HG03457 (cell line): ENCODE measurements around the gene COL5A1.

Experiments
- ATAC-seq: cut with Tn5 transposase; IDR thresholded peaks from one replicate; pipeline ENCODE4 v1.9.1; 2021; ENCODE audit warnings: moderate number of reproducible peaks; ENCODE audit not compliant: unreplicated experiment

Gene COL5A1

DNA sequence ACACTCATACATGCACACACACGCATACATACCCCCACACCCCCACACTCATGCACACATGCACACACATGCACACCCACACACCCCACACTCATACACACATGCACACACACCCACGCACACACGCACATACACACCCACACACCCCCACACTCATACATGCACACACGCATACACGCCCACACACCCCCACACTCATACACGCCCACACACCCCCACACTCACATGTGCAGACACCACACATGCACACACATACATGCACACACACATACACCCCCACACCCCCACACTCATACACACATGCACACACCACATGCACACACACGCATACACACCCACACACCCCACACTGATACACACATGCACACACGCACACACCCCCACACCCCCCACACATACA, 118.3 kb downstream of the COL5A1 start:
- no peak for ATAC-seq

- no peak for ATAC-seq
These were observed 119.3 kb downstream of the COL5A1 start for GRCh38 chr9:134760750-134761420.

GRCh38 chr9:134764473-134765269, 123.1 kb downstream of the COL5A1 start:
- ATAC-seq, result no peak

DNA sequence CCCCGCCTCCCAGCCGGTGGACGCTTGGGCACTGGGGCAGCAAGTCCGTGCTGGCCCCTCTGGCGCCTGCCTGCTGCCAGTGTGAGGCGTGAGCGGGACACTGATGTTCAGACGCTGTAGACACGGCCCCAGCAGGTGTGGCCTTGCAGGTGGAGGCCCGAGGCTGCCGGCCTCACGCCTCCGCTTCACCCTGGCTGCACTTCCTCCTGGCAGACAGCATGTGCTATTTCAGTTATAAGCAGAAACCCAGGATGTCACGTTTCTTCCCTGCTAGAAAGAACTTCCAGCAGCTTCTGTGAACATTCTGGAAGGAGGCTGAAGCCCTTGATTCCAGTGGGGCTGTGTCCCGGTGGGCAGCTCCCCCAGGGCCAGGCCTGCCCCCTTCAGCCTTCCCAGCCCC, 124.2 kb downstream of the COL5A1 start:
- ATAC-seq, result no peak

GRCh38 chr9:134766587-134766986, 125.0 kb downstream of the COL5A1 start:
- ATAC-seq, result no peak

DNA sequence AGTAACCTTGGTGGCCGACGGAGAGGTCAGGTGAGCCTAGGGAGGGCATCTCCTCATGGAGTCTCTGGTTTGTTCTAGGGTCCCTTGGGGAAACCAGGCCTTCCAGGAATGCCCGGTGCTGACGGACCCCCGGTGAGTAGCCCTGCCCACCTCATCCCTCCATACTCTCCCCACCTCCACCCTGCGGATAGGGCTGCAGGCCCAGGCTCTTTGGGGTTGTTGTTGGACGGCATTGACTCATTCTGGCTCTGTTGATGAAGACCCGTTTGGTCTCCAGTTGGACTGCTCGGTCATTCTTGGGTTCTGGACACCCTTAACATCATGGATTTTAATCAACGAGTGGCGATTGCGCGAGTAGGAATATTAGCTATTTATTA, 126.7 kb downstream of the COL5A1 start:
- no peak for ATAC-seq

- ATAC-seq, result no peak
These were observed 127.2 kb downstream of the COL5A1 start for GRCh38 chr9:134768709-134769351.

DNA sequence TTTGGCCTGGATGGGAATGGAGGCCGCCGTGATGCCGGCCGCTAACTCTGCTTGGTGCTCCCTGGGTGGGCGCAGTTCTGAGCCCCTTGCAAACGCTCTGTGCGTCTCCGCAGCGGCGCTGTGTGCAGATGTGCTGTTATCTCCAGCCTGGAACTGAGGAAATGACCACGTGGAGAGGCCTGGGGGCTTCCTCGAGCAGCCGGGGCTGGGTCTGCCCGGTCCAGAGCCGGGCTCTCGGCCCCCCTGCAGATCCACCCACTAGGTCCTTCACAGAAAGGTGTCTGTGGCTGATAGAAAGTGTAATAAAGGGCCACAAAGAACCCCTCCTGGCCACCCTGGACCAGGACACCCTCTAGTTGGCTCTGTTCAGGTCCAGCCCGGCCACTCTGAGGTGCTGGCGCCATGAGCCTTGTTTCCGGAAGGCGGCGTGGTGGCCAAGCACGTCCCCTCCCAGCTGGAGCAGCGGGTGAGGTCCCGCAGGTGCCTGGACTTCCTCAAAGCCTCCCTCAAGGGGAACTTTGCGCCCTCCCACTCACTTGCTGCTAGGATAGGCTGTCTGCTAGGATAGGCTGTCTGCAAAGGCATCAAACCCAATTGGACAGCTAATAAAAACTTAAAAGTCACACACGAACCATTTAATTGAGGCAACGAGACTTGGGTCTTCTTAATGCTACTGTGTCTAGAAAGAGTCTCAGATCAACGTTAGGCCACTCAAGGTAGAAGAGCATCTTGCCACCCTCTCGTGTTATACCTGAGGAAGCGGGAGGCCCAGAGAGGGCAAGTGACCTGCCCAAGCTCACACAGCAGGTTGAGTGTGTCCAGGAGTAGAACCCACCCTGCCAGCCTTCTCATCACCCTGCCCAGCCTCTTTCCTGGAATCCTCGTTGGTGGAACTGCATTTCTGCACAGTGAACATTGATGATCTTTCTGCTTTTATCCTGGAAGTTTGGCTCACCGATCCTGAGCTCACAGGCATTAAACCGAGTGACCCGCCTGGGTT, 129.7 kb downstream of the COL5A1 start:
- no peak for ATAC-seq

- no peak for ATAC-seq
These were observed 130.7 kb downstream of the COL5A1 start for GRCh38 chr9:134772331-134772730.

- no peak for ATAC-seq
These were observed 132.2 kb downstream of the COL5A1 start for GRCh38 chr9:134773842-134774241.

DNA sequence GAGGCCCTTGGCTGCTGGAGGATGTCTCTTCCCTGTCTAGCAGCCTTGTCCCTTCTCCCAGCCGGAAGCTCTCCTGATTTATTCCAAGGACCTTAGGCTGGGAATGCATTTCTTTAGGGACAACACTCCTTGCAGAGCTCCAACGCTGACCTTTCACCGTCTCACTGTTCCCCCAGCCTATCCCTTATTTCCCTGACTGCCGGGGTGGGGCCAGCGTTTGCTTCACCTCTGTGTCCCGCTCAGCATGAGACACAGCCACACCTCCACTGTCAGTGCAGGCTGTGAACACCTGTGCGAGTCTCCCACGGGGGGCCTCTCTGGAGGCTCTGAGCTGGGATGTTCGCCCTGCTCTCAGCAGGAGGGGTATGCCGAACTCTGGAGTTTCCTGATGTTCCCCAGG, 132.8 kb downstream of the COL5A1 start:
- ATAC-seq, result no peak

- ATAC-seq, result no peak
These were observed 133.7 kb downstream of the COL5A1 start for GRCh38 chr9:134775081-134775951.

DNA sequence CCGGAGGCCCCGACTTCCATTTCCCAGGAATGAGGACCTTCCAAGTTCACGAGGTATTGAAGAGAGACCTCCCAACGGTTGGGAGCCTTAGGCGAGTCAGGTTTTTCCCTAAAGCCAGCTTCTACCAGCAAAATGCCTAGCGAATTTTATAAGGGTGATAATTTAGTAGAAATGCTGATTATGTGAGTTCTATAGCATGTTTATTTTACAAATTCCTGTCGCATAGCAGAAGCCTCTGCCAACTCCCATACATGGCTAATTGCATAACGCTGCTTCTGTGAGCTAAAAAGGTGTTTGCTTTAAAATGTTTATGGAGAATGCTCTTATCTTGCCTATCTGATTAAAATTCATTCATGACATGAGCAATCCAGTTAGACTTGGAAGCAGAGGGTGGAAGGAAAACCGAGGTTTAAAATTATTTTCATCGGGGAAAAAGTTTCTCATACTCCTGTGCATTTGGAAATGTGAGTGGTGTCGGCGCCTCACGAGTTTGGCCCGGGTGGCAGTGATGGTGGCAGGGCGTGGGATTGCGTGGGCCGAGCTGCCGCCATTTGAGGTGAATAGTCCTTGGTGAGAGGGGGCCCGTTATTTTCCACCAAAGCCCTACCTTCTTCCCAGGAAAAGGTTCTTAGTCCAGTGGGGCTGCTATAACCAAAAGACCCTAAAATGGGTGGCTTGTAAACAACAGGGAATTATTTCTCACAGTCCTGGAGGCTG, 134.6 kb downstream of the COL5A1 start:
- ATAC-seq, result no peak

- no peak for ATAC-seq
These were observed 135.6 kb downstream of the COL5A1 start for GRCh38 chr9:134777153-134777552.

DNA sequence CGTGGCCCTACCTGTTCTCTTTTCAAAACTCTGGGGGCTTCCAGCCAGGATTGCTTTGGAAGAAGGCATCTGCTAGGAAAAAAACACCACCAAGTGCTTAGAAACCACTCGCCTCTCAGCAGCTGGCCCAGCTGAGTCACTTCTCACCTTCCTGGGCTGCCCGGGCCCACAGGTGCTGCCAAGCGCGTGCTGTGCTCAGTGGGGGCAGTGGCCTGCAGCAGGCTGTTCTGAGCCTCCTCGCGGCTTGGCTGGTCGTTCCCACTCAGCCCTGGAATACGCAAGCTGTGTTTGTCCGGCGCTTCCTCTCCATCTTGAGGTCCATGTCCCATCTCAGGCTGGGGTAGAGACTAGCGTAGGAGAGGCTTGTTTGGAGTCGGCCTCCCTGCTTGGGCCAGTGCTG, 136.6 kb downstream of the COL5A1 start:
- ATAC-seq, result no peak

GRCh38 chr9:134778841-134779411, 137.3 kb downstream of the COL5A1 start:
- no peak for ATAC-seq

DNA sequence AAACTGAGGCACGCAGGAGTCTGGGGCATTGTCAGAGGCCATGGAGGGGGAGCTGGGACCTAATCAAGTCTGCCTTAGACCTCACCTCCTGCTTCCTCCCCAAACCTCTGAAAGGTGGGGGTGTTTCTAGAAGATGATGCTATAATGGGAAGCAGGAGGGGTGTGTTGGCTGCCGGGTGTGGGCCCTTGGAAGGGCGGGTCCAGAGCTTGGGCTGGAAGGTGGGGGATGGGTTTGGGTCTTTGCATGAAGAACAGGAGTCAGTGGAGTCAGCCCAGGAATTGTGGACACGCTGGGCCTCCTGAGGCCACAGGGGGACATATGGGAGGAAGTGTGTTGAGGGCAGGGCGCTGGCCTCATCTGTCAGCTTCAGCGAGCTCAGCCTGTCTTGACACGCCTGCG, 138.0 kb downstream of the COL5A1 start:
- ATAC-seq, result no peak

GRCh38 chr9:134781591-134782302, 140.1 kb downstream of the COL5A1 start:
- ATAC-seq, result no peak
